Calu3 (cell line): ENCODE measurements around the gene PPFIA1. TPM values are rescaled to one million over a fixed set of nuclear protein-coding genes. Genes with fewer than 3 reads are reported as not detected.

ENCODE experiments used
- BruUV-seq: library from RNA; stranded (reverse); fragments of 400-500 nt; replicated peaks from 2 replicates; lab custom pipeline; 2021; lab: Mats Ljungman, UMichigan
- CTCF ChIA-PET: fragments of 300-600 bp; sonication (Branson Sonifier 250); formaldehyde crosslinking; loops from one replicate; lab custom pipeline; 2022; ENCODE audit warnings: antibody characterized with exemption; lab: Charles Lee
- DNase-seq: peaks from one replicate; pipeline ENCODE4 v3.0.0; 2022
- H3K27ac Mint-ChIP-seq: one replicate; pipeline ENCODE4 v1.8.0; 2022; ENCODE audit warnings: mixed read lengths; ENCODE audit not compliant: unreplicated experiment
- H3K27me3 Mint-ChIP-seq: one replicate; pipeline ENCODE4 v1.8.0; 2022; ENCODE audit warnings: mixed read lengths; ENCODE audit not compliant: unreplicated experiment
- H3K36me3 Mint-ChIP-seq: one replicate; pipeline ENCODE4 v1.8.0; 2022; ENCODE audit warnings: mild to moderate bottlenecking, moderate library complexity, mixed read lengths; ENCODE audit not compliant: insufficient read depth, unreplicated experiment
- H3K4me1 Mint-ChIP-seq: one replicate; pipeline ENCODE4 v1.8.0; 2022; ENCODE audit warnings: mild to moderate bottlenecking, low read depth, mixed read lengths; ENCODE audit not compliant: unreplicated experiment
- H3K4me3 Mint-ChIP-seq: one replicate; pipeline ENCODE4 v1.8.0; 2022; ENCODE audit warnings: mild to moderate bottlenecking, low read depth, moderate library complexity, mixed read lengths; ENCODE audit not compliant: unreplicated experiment
- H3K9me3 Mint-ChIP-seq: one replicate; pipeline ENCODE4 v1.8.0; 2022; ENCODE audit warnings: low read depth, mixed read lengths; ENCODE audit not compliant: unreplicated experiment
- intact Hi-C: fragments of 100-400 bp; cut with micrococcal nuclease; formaldehyde crosslinking; loops from one replicate; pipeline ENCODE4 v1.10.0; 2022; ENCODE audit not compliant: unreplicated experiment
- total RNA-seq: library from RNA; stranded (reverse); gene quantifications from 2 replicates; pipeline ENCODE4 v1.2.3, GENCODE V29; 2022
- TF ChIP-seq, protein P1 (sequence below): fragments of 200-600 bp; IDR thresholded peaks from one replicate; pipeline ENCODE4 v1.8.0; 2022; ENCODE audit warnings: antibody characterized with exemption; ENCODE audit not compliant: unreplicated experiment

The PPFIA1 gene
- total RNA-seq, 1 experiment from 2014 or later = 84.0 TPM

DNA sequence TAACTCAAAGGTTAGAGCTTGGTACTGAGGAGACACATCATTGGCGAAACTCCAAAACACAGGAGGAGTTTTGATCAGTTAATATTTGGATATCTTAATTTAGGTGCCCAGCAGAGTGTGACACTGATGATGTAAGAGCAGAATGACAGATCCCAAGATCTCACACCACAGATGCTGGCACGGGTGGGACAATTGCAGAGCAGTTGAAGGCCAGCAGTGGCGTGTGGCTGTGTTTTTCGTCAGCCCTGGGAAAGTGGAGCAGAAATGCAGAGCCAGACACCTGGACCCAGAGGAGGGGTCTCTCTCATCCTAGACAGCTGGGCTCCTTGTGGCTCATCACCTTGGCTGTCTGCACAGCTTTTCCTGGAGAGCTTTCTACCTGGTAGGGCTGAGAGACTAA, 68.1 kb downstream of the PPFIA1 start:
- H3K27me3 Mint-ChIP-seq = no peaks in the 10 kb centered on the region
- intact Hi-C loops = no loop called here
- no peak overlapping the region for H3K4me3 Mint-ChIP-seq
- no TSS peak for BruUV-seq
- no peak for DNase-seq
- peaks cover 56% of the 10 kb centered on the region for H3K36me3 Mint-ChIP-seq
- CTCF ChIA-PET = no interaction called here
- no peaks in the 10 kb centered on the region for H3K9me3 Mint-ChIP-seq
- TF ChIP-seq, protein P1, sequence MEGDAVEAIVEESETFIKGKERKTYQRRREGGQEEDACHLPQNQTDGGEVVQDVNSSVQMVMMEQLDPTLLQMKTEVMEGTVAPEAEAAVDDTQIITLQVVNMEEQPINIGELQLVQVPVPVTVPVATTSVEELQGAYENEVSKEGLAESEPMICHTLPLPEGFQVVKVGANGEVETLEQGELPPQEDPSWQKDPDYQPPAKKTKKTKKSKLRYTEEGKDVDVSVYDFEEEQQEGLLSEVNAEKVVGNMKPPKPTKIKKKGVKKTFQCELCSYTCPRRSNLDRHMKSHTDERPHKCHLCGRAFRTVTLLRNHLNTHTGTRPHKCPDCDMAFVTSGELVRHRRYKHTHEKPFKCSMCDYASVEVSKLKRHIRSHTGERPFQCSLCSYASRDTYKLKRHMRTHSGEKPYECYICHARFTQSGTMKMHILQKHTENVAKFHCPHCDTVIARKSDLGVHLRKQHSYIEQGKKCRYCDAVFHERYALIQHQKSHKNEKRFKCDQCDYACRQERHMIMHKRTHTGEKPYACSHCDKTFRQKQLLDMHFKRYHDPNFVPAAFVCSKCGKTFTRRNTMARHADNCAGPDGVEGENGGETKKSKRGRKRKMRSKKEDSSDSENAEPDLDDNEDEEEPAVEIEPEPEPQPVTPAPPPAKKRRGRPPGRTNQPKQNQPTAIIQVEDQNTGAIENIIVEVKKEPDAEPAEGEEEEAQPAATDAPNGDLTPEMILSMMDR = no peak
- no peak overlapping the region for H3K27ac Mint-ChIP-seq
- no peaks in the 10 kb centered on the region for H3K4me1 Mint-ChIP-seq

DNA sequence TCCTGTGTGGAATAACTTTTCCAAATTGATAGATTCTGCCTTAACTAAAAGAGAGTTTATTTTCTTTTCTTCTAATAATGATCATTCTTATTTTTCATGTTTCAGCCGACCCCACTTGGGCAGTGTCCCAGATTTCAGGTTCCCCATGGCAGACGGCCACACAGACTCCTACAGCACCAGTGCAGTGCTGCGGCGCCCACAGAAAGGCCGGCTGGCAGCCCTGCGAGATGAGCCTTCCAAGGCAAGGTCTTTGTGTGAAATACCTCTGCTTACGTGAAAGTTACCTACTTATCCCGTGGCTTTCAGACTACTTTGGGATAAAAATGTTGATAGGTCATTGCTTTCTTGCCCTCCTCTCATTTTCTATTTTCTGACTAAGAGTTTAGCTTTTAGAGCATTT, 68.6 kb downstream of the PPFIA1 start:
- no TSS peak for BruUV-seq
- CTCF ChIA-PET = no interaction called here
- Mint-ChIP-seq H3K27me3 (no peaks in the 10 kb centered on the region), H3K4me3 (no peak overlapping the region), H3K4me1 (no peaks in the 10 kb centered on the region), H3K36me3 (peaks cover 53% of the 10 kb centered on the region), H3K27ac (no peak overlapping the region), H3K9me3 (no peaks in the 10 kb centered on the region)
- TF ChIP-seq, protein P1 = no peak
- no peak for DNase-seq
- intact Hi-C loops = no loop called here

DNA sequence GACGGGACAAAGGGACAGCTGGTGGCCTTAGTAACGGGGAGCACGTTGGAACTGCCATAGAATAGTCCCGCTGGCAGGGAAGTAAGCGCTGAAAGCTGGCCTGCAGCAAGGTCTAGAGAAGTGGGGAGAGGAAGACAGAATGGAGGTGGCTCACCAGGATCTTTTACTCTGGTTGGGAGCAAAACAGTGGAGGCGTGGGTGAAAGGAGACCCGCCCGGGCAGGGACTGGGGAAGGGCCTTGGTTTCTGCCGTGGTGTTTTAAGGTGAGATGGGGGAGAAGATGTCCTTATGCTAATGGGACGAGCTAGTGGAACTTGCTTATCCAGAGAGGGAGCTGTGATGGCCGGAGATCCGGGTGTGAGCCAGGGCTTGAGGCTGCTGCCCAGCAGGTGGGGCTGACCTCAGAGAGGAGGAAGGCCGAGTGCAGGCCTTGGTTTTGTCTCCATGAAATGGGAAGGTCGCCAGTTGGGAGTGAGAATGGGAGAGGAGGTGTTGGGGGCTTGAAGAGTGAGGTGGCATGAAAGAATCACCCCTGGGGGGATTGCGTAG, 71.5 kb downstream of the PPFIA1 start:
- no peak for DNase-seq
- no peak overlapping the region for H3K4me3 Mint-ChIP-seq
- CTCF ChIA-PET = interaction anchor here (0.5 kb wide), 1 partner anchor 709 kb away, joined by 3 read pairs; no protein-coding TSS in a partner anchor

DNA sequence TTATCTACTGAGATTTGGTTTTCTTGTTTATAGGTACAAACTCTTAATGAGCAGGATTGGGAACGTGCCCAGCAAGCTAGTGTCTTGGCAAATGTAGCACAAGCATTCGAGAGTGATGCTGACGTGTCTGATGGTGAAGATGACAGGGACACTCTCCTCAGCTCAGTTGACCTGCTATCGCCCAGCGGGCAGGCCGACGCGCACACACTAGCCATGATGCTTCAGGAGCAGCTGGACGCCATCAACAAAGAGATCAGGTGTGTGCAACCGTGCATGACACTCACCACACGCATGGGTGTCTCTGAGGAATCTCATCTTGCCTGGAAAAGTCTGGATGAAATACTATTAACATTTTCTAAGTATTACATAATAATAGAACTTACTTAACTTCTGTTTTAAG, 73.1 kb downstream of the PPFIA1 start:
- no peak overlapping the region for H3K4me3 Mint-ChIP-seq
- CTCF ChIA-PET = no interaction called here
- no peaks in the 10 kb centered on the region for H3K27me3 Mint-ChIP-seq
- intact Hi-C loops = no loop called here
- DNase-seq = no peak
- TF ChIP-seq, protein P1 = no peak
- H3K27ac Mint-ChIP-seq = no peak overlapping the region
- no peaks in the 10 kb centered on the region for H3K9me3 Mint-ChIP-seq
- no TSS peak for BruUV-seq
- H3K4me1 Mint-ChIP-seq = no peaks in the 10 kb centered on the region
- H3K36me3 Mint-ChIP-seq = peaks cover 46% of the 10 kb centered on the region

More for the DNA sequence above, 71.5 kb downstream of the PPFIA1 start:
- Mint-ChIP-seq H3K36me3 (peaks cover 40% of the 10 kb centered on the region), H3K4me1 (no peaks in the 10 kb centered on the region), H3K27me3 (no peaks in the 10 kb centered on the region), H3K9me3 (no peaks in the 10 kb centered on the region), H3K27ac (no peak overlapping the region)
- TF ChIP-seq, protein P1 = no peak
- no TSS peak for BruUV-seq
- intact Hi-C loops = no loop called here
